ENCODE results near the gene PAK1.
"Not testable (repeated sequence)": the region's sequence is repeated elsewhere in the genome, so short reads cannot be mapped to it uniquely, and the experiment has no call there.

The PAK1 gene

DNA sequence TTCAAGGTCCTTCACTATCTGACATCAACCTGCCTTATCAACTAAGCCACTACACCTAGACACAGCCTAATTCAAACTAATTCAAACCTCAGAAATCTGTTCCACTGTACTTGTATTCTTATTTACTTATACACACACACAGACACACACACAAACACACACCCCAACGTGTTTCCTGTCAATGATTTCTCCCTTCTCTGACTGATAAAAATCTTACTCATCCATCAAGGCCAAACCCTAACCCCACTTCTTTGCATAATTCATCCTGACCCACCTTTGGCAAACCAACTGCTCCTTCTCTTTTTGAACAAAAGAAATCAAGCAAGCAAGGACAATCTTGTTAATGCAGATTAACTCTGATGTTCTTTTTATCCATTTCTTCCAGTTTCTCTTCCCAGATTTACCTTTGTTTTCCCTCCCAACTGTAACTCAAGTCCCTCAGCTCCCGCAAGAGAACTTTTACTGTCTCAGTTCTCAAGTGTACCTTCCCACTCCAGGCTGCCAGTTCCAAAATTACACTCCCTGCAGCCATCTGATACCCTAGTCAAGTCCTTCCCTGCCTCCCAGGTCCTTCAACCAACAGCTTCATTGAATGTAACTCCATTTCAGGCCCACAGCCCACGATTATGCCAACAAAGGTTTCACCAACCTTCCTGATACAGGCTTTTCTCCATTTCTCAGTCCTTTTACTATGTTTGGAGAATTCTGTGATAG lies 78.3 kb downstream of the PAK1 start:
- peaks cover 27% of the 10 kb centered on the region for H3K79me2 ChIP-seq (ENCODE audit: control insufficient read depth, insufficient read depth, low read length, unreplicated experiment)
- H3K4me3 ChIP-seq (ENCODE audit: low read depth, low read length) = no peak overlapping the region

DNA sequence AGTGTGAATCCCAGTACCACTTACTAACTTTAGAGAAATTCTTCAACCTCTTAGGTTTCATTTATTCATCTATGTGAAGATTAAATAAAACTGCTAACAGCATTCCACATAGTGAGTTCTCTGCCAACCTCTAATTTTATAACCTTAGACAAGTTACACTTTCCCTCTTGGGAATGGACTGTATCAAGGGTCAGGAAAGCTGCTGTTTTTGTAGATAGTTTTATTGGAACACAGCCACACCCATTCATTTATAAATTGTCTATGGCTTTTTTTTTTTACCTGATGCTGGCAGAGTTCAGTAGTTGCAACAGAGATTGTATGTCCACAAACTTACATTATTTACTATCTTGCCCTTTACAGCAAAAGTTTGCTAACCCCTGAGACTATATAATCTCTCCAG lies 81.1 kb downstream of the PAK1 start:
- H3K27me3 ChIP-seq (ENCODE audit: insufficient read depth, low read length) = no peaks in the 10 kb centered on the region
- no peak overlapping the region for H2AFZ ChIP-seq (ENCODE audit: low read length, unreplicated experiment)
- peaks cover 3% of the 10 kb centered on the region for H3K4me1 ChIP-seq (ENCODE audit: control insufficient read depth, insufficient read depth, low read length, unreplicated experiment)
- no peak overlapping the region for H3K4me3 ChIP-seq (ENCODE audit: low read depth, low read length)
- H3K79me2 ChIP-seq (ENCODE audit: control insufficient read depth, insufficient read depth, low read length, unreplicated experiment) = peaks cover 17% of the 10 kb centered on the region
- H3K36me3 ChIP-seq (ENCODE audit: insufficient read depth, low read length) = no peaks in the 10 kb centered on the region
- H3K27ac ChIP-seq (ENCODE audit: low read depth, low read length) = no peak overlapping the region

More for the DNA sequence above, 78.3 kb downstream of the PAK1 start:
- Histone ChIP-seq H3K4me1 (ENCODE audit: control insufficient read depth, insufficient read depth, low read length, unreplicated experiment) (peaks cover 3% of the 10 kb centered on the region), H3K27ac (ENCODE audit: low read depth, low read length) (no peak overlapping the region), H3K36me3 (ENCODE audit: insufficient read depth, low read length) (no peaks in the 10 kb centered on the region), H2AFZ (ENCODE audit: low read length, unreplicated experiment) (no peak overlapping the region), H3K27me3 (ENCODE audit: insufficient read depth, low read length) (no peaks in the 10 kb centered on the region)

DNA sequence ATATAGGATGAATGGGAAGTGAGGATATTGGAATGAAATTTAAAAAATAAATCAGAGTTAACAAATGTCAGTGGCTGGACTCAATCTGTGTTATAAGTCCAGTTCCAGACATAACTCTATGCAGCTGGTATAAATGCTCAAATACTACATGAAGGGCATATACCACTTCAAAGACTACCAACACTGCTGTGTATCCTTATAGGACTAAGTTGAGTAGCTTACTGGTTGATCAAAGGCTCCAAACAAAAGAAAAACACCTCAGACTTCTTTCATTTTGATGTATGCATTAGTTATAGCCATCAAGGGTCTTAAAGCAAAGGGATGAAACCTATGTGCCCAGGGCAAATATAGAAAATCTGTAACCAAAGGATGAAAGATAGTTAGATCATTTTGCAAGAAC lies 86.2 kb downstream of the PAK1 start:
- Histone ChIP-seq H3K4me3 (ENCODE audit: low read depth, low read length) (no peak overlapping the region), H3K27me3 (ENCODE audit: insufficient read depth, low read length) (no peaks in the 10 kb centered on the region), H3K79me2 (ENCODE audit: control insufficient read depth, insufficient read depth, low read length, unreplicated experiment) (no peaks in the 10 kb centered on the region), H3K36me3 (ENCODE audit: insufficient read depth, low read length) (peaks cover 10% of the 10 kb centered on the region; the same call in 1 of the 2 replicates), H3K4me1 (ENCODE audit: control insufficient read depth, insufficient read depth, low read length, unreplicated experiment) (peaks cover 2% of the 10 kb centered on the region), H2AFZ (ENCODE audit: low read length, unreplicated experiment) (no peak overlapping the region), H3K27ac (ENCODE audit: low read depth, low read length) (no peak overlapping the region)

DNA sequence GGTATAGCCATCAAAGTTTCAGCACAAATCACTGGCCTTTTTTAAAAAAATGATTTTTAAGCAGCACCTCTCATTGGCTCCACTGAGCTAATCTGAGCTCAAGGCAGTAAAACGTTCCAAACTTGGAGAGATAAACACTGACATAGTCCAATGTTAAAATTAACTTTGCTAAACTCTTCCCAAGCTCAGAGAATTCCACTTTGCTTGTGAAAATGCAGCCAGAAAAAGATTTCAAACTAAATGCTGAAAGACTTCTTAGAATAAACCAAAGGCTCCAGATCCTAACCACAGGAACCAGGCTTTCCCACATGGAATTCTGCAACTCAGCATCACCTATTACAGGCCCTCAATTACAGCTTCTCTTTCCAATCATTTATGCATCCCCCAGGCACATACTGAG lies 87.7 kb downstream of the PAK1 start:
- Histone ChIP-seq H2AFZ (ENCODE audit: low read length, unreplicated experiment) (no peak overlapping the region), H3K4me1 (ENCODE audit: control insufficient read depth, insufficient read depth, low read length, unreplicated experiment) (peaks cover 13% of the 10 kb centered on the region), H3K27ac (ENCODE audit: low read depth, low read length) (no peak overlapping the region), H3K4me3 (ENCODE audit: low read depth, low read length) (no peak overlapping the region), H3K36me3 (ENCODE audit: insufficient read depth, low read length) (peaks cover 10% of the 10 kb centered on the region; the same call in 1 of the 2 replicates), H3K79me2 (ENCODE audit: control insufficient read depth, insufficient read depth, low read length, unreplicated experiment) (no peaks in the 10 kb centered on the region), H3K27me3 (ENCODE audit: insufficient read depth, low read length) (no peaks in the 10 kb centered on the region)

DNA sequence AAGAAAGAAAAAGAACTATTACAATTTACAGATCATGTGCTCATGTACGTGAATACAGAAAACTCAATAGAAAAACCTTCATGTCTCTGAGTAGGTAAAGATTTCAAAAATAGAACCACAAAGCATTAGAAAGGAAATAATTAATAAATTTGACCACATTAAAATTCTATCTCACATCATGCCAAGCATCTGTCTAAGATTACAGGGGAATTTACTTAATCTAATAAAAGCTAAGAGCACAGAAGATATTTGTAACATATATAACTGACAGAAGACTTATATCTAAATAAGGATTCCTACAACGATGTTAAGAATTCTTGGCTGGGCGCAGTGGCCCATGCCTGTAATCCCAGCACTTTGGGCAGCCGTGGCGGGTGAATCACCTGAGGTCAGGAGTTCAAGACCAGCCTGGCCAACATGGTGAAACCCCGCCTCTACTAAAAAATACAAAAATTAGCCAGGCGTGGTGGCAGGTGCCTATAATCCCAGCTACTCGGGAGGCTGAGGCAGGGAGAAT lies 88.6 kb downstream of the PAK1 start:
- not testable (repeated sequence) for H2AFZ ChIP-seq (ENCODE audit: low read length, unreplicated experiment); H3K27ac ChIP-seq (ENCODE audit: low read depth, low read length); H3K36me3 ChIP-seq (ENCODE audit: insufficient read depth, low read length)

DNA sequence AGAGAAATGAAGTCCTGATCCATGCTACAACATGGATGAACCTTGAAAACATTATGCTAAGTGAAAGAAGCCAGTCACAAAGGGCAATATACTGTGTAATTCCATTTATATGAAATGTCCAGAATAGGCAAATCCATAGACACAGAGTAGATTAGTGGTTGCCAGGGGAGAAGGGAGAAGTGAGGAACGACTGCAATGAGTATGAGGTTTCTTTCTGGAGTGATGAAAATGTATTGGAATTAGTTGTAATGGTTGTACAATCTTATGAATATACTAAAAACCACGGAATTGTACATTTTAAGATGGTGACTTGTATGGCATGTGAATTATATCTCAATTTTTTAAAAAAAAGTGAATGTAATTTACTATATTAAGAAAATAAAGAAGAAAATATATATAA lies 89.3 kb downstream of the PAK1 start:
- H3K36me3 ChIP-seq (ENCODE audit: insufficient read depth, low read length) = peaks cover 10% of the 10 kb centered on the region; the same call in 1 of the 2 replicates
- H3K27ac ChIP-seq (ENCODE audit: low read depth, low read length) = no peak overlapping the region
- peaks cover 13% of the 10 kb centered on the region for H3K4me1 ChIP-seq (ENCODE audit: control insufficient read depth, insufficient read depth, low read length, unreplicated experiment)
- H3K4me3 ChIP-seq (ENCODE audit: low read depth, low read length) = no peak overlapping the region
- H3K79me2 ChIP-seq (ENCODE audit: control insufficient read depth, insufficient read depth, low read length, unreplicated experiment) = no peaks in the 10 kb centered on the region
- no peak overlapping the region for H2AFZ ChIP-seq (ENCODE audit: low read length, unreplicated experiment)
- H3K27me3 ChIP-seq (ENCODE audit: insufficient read depth, low read length) = no peaks in the 10 kb centered on the region

More for the DNA sequence above, 88.6 kb downstream of the PAK1 start:
- not testable (repeated sequence) for H3K4me3 ChIP-seq (ENCODE audit: low read depth, low read length); H3K27me3 ChIP-seq (ENCODE audit: insufficient read depth, low read length); H3K79me2 ChIP-seq (ENCODE audit: control insufficient read depth, insufficient read depth, low read length, unreplicated experiment)
- peaks cover 13% of the 10 kb centered on the region for H3K4me1 ChIP-seq (ENCODE audit: control insufficient read depth, insufficient read depth, low read length, unreplicated experiment)

DNA sequence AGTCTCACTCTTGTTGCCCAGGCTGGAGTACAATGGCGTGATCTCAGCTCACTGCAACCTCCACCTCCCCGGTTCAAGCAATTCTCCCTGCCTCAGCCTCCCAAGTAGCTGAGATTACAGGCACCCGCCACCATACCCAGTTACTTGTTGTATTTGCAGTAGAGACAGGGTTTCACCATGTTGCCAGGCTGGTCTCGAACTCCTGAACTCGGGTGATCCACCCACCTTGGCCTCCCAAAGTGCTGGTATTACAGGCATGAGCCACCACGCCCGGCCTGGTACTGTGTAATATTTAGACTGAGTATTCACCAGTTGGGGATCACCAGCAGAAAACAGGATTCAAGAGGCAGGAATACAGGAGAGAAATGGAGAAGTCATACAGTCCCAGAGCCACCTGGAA lies 90.5 kb downstream of the PAK1 start:
- peaks cover 18% of the 10 kb centered on the region for H3K4me1 ChIP-seq (ENCODE audit: control insufficient read depth, insufficient read depth, low read length, unreplicated experiment)
- not testable (repeated sequence) for H3K27ac ChIP-seq (ENCODE audit: low read depth, low read length); H3K79me2 ChIP-seq (ENCODE audit: control insufficient read depth, insufficient read depth, low read length, unreplicated experiment); H3K27me3 ChIP-seq (ENCODE audit: insufficient read depth, low read length); H3K4me3 ChIP-seq (ENCODE audit: low read depth, low read length); H2AFZ ChIP-seq (ENCODE audit: low read length, unreplicated experiment)
- peaks cover 16% of the 10 kb centered on the region; the same call in 1 of the 2 replicates for H3K36me3 ChIP-seq (ENCODE audit: insufficient read depth, low read length)

DNA sequence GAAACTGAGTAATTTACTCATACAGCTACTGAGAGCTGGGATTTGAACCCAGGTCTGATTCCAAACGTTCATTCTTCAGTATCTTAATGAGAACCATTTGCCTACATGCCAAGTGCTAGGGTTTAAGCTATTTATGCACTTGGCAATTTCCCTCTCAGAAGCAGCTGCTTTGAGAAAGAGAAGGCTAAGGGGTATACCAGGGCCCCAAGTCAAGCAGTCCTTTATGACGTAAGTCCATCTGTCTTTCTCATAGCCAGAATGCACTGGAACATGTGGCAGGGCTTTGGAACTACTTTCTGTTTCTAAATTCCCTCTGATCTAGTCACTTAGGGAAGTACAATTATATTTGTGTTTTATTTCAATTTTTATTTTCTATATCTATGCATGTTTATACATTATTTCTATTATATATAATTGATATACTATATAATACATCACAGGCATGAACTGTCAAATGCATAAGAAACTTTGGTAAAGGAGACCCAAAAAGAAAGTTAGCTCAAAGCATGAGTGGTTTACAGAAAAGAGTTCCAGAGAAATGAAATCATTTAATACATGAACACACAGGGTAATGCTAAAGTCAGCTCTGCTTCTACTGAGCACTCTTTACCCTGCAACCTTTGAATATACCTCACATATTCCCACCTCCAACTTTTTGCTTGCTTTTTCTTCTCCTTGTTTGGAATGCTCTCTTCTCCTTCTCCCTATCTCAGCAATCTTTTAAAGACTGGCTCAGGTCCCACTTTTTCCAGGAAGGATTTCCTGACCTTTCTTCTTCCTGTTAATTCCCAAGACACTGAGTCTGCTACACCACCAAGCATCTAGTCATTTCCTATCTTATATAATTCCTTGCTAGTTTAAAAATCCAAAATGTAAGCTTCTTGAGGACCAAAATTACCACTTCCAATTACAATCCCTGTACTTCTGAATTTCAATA lies 91.9 kb downstream of the PAK1 start:
- H3K27ac ChIP-seq (ENCODE audit: low read depth, low read length) = no peak overlapping the region
- peaks cover 16% of the 10 kb centered on the region; the same call in 1 of the 2 replicates for H3K36me3 ChIP-seq (ENCODE audit: insufficient read depth, low read length)
- H3K4me1 ChIP-seq (ENCODE audit: control insufficient read depth, insufficient read depth, low read length, unreplicated experiment) = peaks cover 18% of the 10 kb centered on the region
- H3K27me3 ChIP-seq (ENCODE audit: insufficient read depth, low read length) = no peaks in the 10 kb centered on the region
- H3K79me2 ChIP-seq (ENCODE audit: control insufficient read depth, insufficient read depth, low read length, unreplicated experiment) = no peaks in the 10 kb centered on the region
- no peak overlapping the region for H3K4me3 ChIP-seq (ENCODE audit: low read depth, low read length)
- no peak overlapping the region for H2AFZ ChIP-seq (ENCODE audit: low read length, unreplicated experiment)

DNA sequence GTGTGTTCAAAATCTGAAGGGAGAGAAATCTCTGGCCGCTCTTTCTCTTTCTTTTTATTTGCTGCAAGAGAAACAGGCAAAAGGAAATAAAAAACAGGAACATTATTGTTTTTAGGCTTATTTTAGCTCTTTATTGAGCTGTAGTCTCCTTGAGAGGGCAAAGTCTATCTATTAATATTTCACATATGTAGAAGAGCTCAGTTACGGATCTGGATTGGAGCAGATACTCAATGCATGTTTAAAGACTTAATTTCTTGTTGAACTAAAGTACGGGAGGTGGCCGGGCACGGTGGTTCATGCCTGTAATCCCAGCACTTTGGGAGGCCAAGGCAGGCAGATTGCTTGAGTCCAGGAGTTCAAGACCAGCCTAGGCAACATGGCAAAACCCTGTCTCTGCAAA lies 94.0 kb downstream of the PAK1 start:
- H3K79me2 ChIP-seq (ENCODE audit: control insufficient read depth, insufficient read depth, low read length, unreplicated experiment) = no peaks in the 10 kb centered on the region
- no peak overlapping the region for H2AFZ ChIP-seq (ENCODE audit: low read length, unreplicated experiment)
- no peak overlapping the region for H3K27ac ChIP-seq (ENCODE audit: low read depth, low read length)
- H3K27me3 ChIP-seq (ENCODE audit: insufficient read depth, low read length) = no peaks in the 10 kb centered on the region
- H3K4me1 ChIP-seq (ENCODE audit: control insufficient read depth, insufficient read depth, low read length, unreplicated experiment) = peaks cover 27% of the 10 kb centered on the region
- H3K4me3 ChIP-seq (ENCODE audit: low read depth, low read length) = no peak overlapping the region
- peaks cover 16% of the 10 kb centered on the region; the same call in 1 of the 2 replicates for H3K36me3 ChIP-seq (ENCODE audit: insufficient read depth, low read length)

DNA sequence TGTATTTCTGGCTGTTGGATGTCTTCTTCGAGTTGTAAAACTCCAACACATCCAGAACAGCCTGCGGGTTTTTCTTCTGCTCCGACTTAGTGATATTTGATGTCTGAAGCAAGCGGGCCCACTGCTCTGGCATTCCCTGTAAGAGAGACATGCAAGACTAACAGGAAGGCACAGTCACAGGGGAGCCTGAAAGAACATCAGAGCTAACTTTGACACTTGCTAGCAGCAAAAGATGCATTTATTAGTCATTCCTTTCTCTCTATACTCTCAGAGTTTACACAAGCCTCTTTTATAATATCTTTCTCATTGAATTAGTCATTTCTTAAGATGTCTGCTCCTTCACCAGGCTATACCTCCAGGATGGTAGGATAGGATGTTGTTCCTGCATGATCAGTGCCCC lies 94.6 kb downstream of the PAK1 start:
- H3K79me2 ChIP-seq (ENCODE audit: control insufficient read depth, insufficient read depth, low read length, unreplicated experiment) = no peaks in the 10 kb centered on the region
- no peaks in the 10 kb centered on the region for H3K27me3 ChIP-seq (ENCODE audit: insufficient read depth, low read length)
- H3K27ac ChIP-seq (ENCODE audit: low read depth, low read length) = no peak overlapping the region
- peaks cover 34% of the 10 kb centered on the region for H3K4me1 ChIP-seq (ENCODE audit: control insufficient read depth, insufficient read depth, low read length, unreplicated experiment)
- no peak overlapping the region for H2AFZ ChIP-seq (ENCODE audit: low read length, unreplicated experiment)
- peaks cover 12% of the 10 kb centered on the region; the same call in 1 of the 2 replicates for H3K36me3 ChIP-seq (ENCODE audit: insufficient read depth, low read length)
- no peak overlapping the region for H3K4me3 ChIP-seq (ENCODE audit: low read depth, low read length)
